Duodenal mucosa (tissue), 2 donors: ENCODE measurements around the gene LRRC28.

Source experiments
- H3K27ac ChIP-seq: one replicate; pipeline ENCODE4 v1.7.0; 2013; ENCODE audit warnings: low read depth, low read length
- H3K27me3 ChIP-seq, 2 donors: one replicate each; pipeline ENCODE4 v1.7.0; 2013; ENCODE audit warnings: low read length in 2 of 2, control low read depth in 1 of 2; ENCODE audit not compliant: insufficient read depth in 2 of 2, control insufficient read depth in 1 of 2
- H3K36me3 ChIP-seq, 2 donors: one replicate each; pipeline ENCODE4 v1.7.0; 2013; ENCODE audit warnings: low read length in 2 of 2, control low read depth in 1 of 2; ENCODE audit not compliant: insufficient read depth in 2 of 2, control insufficient read depth in 1 of 2
- H3K4me1 ChIP-seq, 2 donors: one replicate each; pipeline ENCODE4 v1.7.0; 2013; ENCODE audit warnings: low read length in 2 of 2, control low read depth in 1 of 2; ENCODE audit not compliant: insufficient read depth in 2 of 2, control insufficient read depth in 1 of 2
- H3K4me3 ChIP-seq, 2 donors: one replicate each; pipeline ENCODE4 v1.7.0; 2013; ENCODE audit warnings: low read length in 2 of 2, low read depth in 1 of 2
- H3K9ac ChIP-seq, 2 donors: one replicate each; pipeline ENCODE4 v1.7.0; 2013; ENCODE audit warnings: low read length in 2 of 2, low read depth in 1 of 2
- H3K9me3 ChIP-seq, 2 donors: one replicate each; pipeline ENCODE4 v1.7.0; 2013; ENCODE audit warnings: low read length in 2 of 2, control low read depth in 1 of 2; ENCODE audit not compliant: control insufficient read depth in 1 of 2

The LRRC28 gene

DNA sequence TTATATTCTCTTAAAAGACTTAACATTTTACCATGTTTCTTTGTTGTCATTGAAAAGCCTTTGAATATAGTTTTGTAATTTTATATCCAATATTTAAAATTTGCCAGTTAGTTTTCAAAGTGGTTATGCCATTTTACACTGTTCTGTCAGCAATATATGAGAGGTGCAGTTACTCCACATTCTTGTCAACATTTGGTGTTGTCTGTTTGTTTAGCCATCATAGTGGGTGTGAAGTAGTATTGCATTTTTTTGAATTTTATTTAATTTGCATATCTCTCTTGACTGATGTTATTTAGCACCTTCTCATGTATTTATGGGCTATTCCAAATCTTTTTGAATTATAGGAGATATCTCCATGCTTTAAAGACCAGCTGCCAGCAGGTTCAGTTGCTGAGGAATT, 40.4 kb downstream of the LRRC28 start:
- no peaks in the 10 kb centered on the region for H3K27me3 ChIP-seq
- no peaks in the 10 kb centered on the region for H3K9me3 ChIP-seq
- no peak overlapping the region for H3K27ac ChIP-seq
- no peak overlapping the region for H3K9ac ChIP-seq
- peaks cover 18 to 29% of the 10 kb centered on the region in 2 donors for H3K36me3 ChIP-seq
- H3K4me1 ChIP-seq, result no peaks in the 10 kb centered on the region
- no peak overlapping the region for H3K4me3 ChIP-seq

DNA sequence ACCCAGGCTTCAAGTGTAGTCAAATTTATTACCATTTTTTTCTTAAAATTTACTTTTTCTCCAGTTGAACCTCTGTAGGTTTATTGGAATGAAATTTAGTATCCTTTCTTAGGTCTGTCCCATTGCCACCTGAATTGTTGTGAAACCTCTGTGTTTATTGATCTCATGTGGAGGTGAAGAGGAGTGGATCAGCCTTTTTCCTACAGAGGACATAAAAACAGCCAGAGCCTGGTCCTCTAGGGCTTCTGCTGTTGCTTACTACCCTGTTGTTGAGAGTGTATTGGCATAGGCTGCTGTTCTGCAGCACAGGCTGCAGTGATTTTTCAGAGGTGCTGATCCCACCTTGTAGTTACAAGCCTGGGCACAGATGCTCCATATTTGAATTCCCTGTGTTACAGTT, 44.6 kb downstream of the LRRC28 start:
- no peak overlapping the region for H3K27ac ChIP-seq
- H3K9me3 ChIP-seq, result no peaks in the 10 kb centered on the region
- H3K36me3 ChIP-seq, result peaks cover 13 to 18% of the 10 kb centered on the region in 2 donors
- no peak overlapping the region for H3K4me3 ChIP-seq
- no peak overlapping the region for H3K9ac ChIP-seq
- H3K4me1 ChIP-seq, result no peaks in the 10 kb centered on the region
- no peaks in the 10 kb centered on the region for H3K27me3 ChIP-seq

DNA sequence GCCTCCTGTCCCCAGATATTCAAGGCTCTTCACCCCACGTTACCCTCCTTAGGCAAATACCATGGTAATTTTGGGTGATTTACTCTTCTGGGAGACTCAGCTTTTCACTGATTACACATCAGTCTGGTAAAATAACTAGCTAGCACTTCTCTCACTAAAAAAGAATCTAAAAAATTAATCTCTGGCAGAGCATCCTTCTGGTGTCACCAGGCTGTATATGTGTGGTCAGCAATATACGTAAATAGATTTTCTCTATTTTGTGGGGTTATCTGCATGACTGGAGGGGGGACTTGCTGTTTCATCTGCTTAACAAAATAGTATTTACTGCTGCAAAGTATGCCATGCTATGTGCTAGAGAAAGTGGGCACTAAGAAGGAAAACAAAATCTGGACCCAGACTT, 45.1 kb downstream of the LRRC28 start:
- Histone ChIP-seq H3K27me3 (no peaks in the 10 kb centered on the region), H3K36me3 (peaks cover 10 to 14% of the 10 kb centered on the region in 2 donors), H3K4me3 (no peak overlapping the region), H3K27ac (no peak overlapping the region), H3K4me1 (no peaks in the 10 kb centered on the region), H3K9me3 (no peaks in the 10 kb centered on the region), H3K9ac (no peak overlapping the region)

DNA sequence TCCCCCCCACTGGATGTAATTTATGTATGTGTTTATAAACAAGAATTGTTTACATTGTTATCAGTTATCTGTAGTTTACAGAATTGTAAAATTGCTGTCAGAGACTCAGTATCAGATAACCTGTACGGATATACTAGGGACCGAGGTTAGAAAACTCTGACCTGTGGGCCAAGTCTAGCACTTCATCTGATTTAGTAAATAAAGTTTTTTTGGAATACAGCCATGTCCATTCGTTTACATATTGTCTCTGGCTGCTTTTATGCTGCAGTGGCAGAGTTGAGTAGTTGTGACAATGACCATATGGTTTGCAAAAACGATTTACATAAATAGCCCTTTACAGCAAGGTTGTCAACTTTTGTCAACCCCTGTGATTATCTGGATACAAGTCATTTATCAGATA, 52.6 kb downstream of the LRRC28 start:
- Histone ChIP-seq H3K9ac (no peak overlapping the region), H3K27me3 (no peaks in the 10 kb centered on the region), H3K27ac (no peak overlapping the region), H3K4me3 (no peak overlapping the region), H3K9me3 (no peaks in the 10 kb centered on the region), H3K4me1 (peaks cover 7 to 11% of the 10 kb centered on the region in 2 donors), H3K36me3 (no peaks in the 10 kb centered on the region)

DNA sequence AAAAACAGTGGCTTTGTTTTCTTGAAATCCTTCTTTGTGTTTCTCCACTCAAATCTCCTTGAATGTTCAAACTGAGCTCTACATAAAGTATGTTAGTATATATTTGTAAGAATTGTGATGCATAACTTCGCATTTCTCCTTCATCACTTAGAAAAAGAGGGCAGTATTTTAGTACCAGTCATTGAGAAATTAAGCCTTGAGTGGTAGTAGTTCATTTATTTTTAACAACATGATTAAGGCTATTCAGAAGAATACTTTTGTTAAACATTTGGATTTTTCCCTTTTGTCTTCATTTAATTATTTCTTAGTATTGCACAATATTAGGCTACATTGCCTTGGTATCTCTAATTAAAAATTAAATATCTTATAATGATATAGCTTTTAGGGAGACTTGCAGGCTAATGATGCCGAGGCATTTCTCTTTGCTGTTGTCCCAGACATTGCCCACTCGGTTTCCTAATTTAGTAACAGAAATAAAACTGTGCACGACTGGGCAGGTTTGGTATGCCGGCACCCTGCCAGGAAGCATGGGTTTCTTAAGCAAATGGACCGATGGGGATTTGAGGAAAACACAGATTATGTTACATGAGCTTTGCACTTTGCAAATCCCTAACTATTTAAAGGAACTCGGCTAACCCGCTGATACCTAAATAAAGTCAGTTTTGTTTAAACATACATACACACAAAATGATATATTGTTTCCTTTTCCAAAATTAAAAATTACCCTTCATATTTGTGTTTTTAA, 54.7 kb downstream of the LRRC28 start:
- peaks cover 7 to 11% of the 10 kb centered on the region in 2 donors for H3K4me1 ChIP-seq
- H3K9ac ChIP-seq, result no peak overlapping the region
- H3K9me3 ChIP-seq, result no peaks in the 10 kb centered on the region
- no peak overlapping the region for H3K27ac ChIP-seq
- H3K36me3 ChIP-seq, result no peaks in the 10 kb centered on the region
- no peaks in the 10 kb centered on the region for H3K27me3 ChIP-seq
- H3K4me3 ChIP-seq, result no peak overlapping the region

DNA sequence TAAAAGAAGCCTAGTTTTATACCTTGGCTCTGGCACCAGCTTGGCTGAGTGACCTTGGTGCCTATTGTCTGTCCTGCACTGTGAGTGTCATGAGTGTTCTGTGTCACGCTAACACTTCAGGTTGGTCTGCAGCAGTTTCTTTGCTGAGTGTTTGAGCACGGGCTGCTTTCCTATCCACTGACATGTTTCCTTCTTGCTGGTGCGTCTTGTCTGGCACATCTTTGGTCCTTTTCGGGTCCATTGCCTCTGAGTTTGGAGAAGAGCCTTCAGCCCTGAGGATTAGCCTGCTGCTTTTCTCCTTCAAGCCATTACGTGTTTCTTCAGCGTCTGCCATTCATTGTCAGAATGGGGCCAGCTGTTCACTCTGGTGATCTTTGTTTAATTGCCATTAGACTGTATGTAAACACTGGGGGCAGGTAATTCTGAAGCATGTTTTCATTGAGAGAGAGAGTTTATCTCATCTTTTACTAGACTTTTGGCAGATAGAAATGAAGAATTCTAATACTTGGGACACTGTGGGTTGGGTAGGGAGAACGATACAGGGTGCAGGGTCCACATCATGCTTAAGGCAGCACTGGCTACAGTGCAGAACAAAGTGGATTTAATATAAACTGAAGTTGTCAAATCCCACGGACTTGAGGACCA, 55.5 kb downstream of the LRRC28 start:
- Histone ChIP-seq H3K27ac (no peak overlapping the region), H3K4me3 (peak overlapping the region in 1 of 2 donors; percentile 46), H3K9ac (no peak overlapping the region), H3K36me3 (no peaks in the 10 kb centered on the region), H3K9me3 (no peaks in the 10 kb centered on the region), H3K27me3 (no peaks in the 10 kb centered on the region), H3K4me1 (peaks cover 7 to 11% of the 10 kb centered on the region in 2 donors)

DNA sequence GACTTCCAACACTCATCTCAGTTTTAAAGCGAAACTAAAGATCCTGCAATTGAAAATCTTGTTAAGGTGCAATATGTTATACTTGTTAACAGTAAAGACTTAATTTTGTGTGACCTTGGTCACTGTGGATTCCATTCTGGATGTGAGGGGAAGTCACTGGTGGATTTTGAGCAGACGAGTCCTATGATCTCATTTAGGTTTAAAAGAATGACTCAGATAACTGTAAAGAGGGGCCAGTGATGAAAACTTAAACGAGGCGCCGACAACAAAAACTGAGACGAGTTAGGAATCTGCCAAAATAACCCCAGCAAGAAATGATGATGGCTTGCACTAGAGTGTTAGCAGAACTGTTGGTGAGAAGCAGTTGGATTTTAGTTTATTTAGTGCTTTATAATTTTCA, 56.5 kb downstream of the LRRC28 start:
- Histone ChIP-seq H3K4me1 (peaks cover 7 to 11% of the 10 kb centered on the region in 2 donors), H3K9me3 (peaks cover 0 to 7% of the 10 kb centered on the region in 2 donors), H3K36me3 (no peaks in the 10 kb centered on the region), H3K27me3 (no peaks in the 10 kb centered on the region), H3K9ac (no peak overlapping the region), H3K27ac (no peak overlapping the region), H3K4me3 (no peak overlapping the region)

DNA sequence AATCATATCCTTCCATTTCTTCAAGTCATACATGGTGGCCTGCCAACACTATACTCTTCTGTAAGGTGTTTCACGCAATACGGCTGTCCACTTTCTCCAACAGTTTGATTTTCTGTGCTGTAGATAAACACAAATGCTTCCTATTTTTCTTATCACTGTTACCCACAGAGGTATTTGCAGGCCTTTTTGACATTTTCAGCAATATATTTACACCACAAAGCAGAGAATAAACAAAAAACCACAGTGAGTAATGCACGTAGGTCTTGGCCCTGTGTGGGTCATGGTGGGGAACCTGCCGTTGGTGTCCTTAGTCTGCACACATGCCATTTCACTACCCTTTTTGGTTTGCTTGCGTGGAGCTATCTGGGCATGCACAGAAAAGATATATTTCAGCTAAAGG, 59.5 kb downstream of the LRRC28 start:
- Histone ChIP-seq H3K27ac (no peak overlapping the region), H3K4me1 (peaks cover 7 to 11% of the 10 kb centered on the region in 2 donors), H3K9ac (no peak overlapping the region), H3K36me3 (no peaks in the 10 kb centered on the region), H3K4me3 (no peak overlapping the region), H3K27me3 (no peaks in the 10 kb centered on the region), H3K9me3 (peaks cover 0 to 16% of the 10 kb centered on the region in 2 donors)

DNA sequence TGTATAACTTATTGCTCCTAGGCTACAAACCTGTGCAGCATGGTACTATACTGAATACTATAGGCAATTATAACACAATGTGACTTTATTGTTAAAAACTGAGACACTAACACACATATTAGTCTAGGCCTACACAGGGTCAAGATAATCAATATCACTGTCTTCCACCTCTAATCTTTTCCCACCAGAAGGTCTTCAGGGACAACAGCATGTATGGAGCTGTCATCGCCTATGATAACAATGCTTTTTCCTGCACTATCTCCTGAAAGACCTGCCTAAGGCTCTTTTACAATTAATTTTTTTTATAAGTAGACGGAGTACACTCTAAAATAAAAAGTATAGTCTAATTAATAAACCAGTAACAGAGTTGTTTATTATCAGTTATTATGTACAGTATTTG, 60.9 kb downstream of the LRRC28 start:
- Histone ChIP-seq H3K4me3 (no peak overlapping the region), H3K9ac (no peak overlapping the region), H3K36me3 (no peaks in the 10 kb centered on the region), H3K4me1 (no peaks in the 10 kb centered on the region), H3K27me3 (no peaks in the 10 kb centered on the region), H3K9me3 (peaks cover 0 to 16% of the 10 kb centered on the region in 2 donors), H3K27ac (no peak overlapping the region)

DNA sequence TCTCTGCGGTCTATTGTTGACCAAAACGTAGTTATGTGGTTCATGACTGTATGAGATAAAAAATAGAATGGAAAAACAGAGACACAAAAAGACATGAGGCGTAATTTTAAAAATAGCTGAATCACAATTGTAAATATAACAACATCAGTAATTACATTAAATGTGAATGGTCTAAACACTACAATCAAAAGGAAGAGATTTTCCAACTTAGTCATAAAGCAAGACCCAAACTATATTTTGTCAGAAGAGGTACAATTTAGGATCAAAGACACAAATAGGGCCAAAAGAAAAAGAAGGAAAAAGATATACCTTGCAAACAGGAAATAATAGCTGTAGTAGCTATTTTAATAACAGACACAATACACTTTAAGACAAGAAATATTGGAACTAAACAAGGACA, 61.5 kb downstream of the LRRC28 start:
- no peak overlapping the region for H3K27ac ChIP-seq

More for the DNA sequence above, 61.5 kb downstream of the LRRC28 start:
- no peak overlapping the region for H3K4me3 ChIP-seq
- H3K9me3 ChIP-seq, result peaks cover 0 to 16% of the 10 kb centered on the region in 2 donors
- H3K27me3 ChIP-seq, result no peaks in the 10 kb centered on the region
- H3K36me3 ChIP-seq, result no peaks in the 10 kb centered on the region
- H3K4me1 ChIP-seq, result no peaks in the 10 kb centered on the region
- H3K9ac ChIP-seq, result no peak overlapping the region
